Activated T-cell treated with anti-CD3 and anti-CD28 coated beads, Interleukin-2, amount 50 U/mL, for 72 hours (primary cell): ENCODE results near the gene TBCK. TPM values are rescaled to one million over a fixed set of nuclear protein-coding genes. Genes with fewer than 3 reads are reported as not detected.

Experiments
- ATAC-seq, 2 donors: fragments of 150-1000 bp; cut with Tn5 transposase; replicated peaks in 1 of 2; 2 replicates each; pipeline ENCODE4 v1.10.0; 2021; ENCODE audit warnings: moderate library complexity in 2 of 2, mild to moderate bottlenecking in 1 of 2
- DNase-seq, 2 donors: peaks; one replicate each; pipeline ENCODE4 v3.0.0; 2021 to 2022; ENCODE audit warnings: mixed read lengths in 1 of 2
- H3K27ac Mint-ChIP-seq: one replicate; pipeline ENCODE4 v1.8.0; 2022; ENCODE audit warnings: mild to moderate bottlenecking, moderate library complexity, mixed read lengths
- H3K27me3 Mint-ChIP-seq: one replicate; pipeline ENCODE4 v1.8.0; 2022; ENCODE audit warnings: low read depth, mixed read lengths
- H3K36me3 Mint-ChIP-seq, 2 donors: one replicate each; pipeline ENCODE4 v1.8.0; 2022; ENCODE audit warnings: mixed read lengths in 2 of 2, mild to moderate bottlenecking in 1 of 2; ENCODE audit not compliant: insufficient read depth in 2 of 2
- H3K4me1 Mint-ChIP-seq: one replicate; pipeline ENCODE4 v1.8.0; 2022; ENCODE audit warnings: low read depth, mixed read lengths
- H3K4me3 Mint-ChIP-seq, 2 donors: one replicate each; pipeline ENCODE4 v1.8.0; 2022; ENCODE audit warnings: mild to moderate bottlenecking in 2 of 2, mixed read lengths in 2 of 2, moderate library complexity in 2 of 2
- H3K9me3 Mint-ChIP-seq, 2 donors: one replicate each; pipeline ENCODE4 v1.8.0; 2022; ENCODE audit warnings: mixed read lengths in 2 of 2
- total RNA-seq, 2 donors: library from RNA; stranded (reverse); gene quantifications; one replicate each; pipeline ENCODE4 v1.2.3, GENCODE V29; 2022

The TBCK gene
- total RNA-seq = 10 to 100 TPM; 49.0 to 51.9 TPM

- no peaks in the 10 kb centered on the region for H3K27me3 Mint-ChIP-seq
- H3K4me3 Mint-ChIP-seq = no peak within 1 kb of the TSS
- peaks cover 34% of the 10 kb centered on the region for H3K4me1 Mint-ChIP-seq
- DNase-seq (peak; percentile 87 to 90), ATAC-seq (peak; percentile 87 to 89)
- H3K27ac Mint-ChIP-seq = peak within 1 kb of the TSS; percentile 87
- H3K36me3 Mint-ChIP-seq = peaks cover 4 to 12% of the 10 kb centered on the region in 2 donors
- no peaks in the 10 kb centered on the region for H3K9me3 Mint-ChIP-seq
Observed at GRCh38 chr4:106315968-106316772, at the start of gene TBCK, which contains the start of gene AIMP1. TSS of gene TBCK (minus strand) at chr4:106316209. CDS start at chr4:106308960, 7,249 bp downstream. TSS of gene AIMP1 (plus strand) at chr4:106316550. CDS start at chr4:106325010, 8,460 bp downstream.

GRCh38 chr4:106365613-106366012 lies 49.6 kb upstream of the TBCK start:
- ATAC-seq = peak in 1 of 2 donors; percentile 36
- no peaks in the 10 kb centered on the region for H3K4me1 Mint-ChIP-seq
- H3K27me3 Mint-ChIP-seq = peaks cover 8% of the 10 kb centered on the region
- H3K27ac Mint-ChIP-seq = no peak overlapping the region
- no peaks in the 10 kb centered on the region for H3K36me3 Mint-ChIP-seq
- no peaks in the 10 kb centered on the region for H3K9me3 Mint-ChIP-seq
- DNase-seq = no peak
- no peak overlapping the region for H3K4me3 Mint-ChIP-seq

GRCh38 chr4:106364282-106364681 lies 48.3 kb upstream of the TBCK start:
- ATAC-seq (no peak), DNase-seq (no peak)
- Mint-ChIP-seq H3K27ac (no peak overlapping the region), H3K36me3 (no peaks in the 10 kb centered on the region), H3K4me3 (no peak overlapping the region), H3K27me3 (no peaks in the 10 kb centered on the region), H3K9me3 (no peaks in the 10 kb centered on the region), H3K4me1 (no peaks in the 10 kb centered on the region)

GRCh38 chr4:106362086-106362825 lies 46.2 kb upstream of the TBCK start:
- ATAC-seq = no peak
- H3K27ac Mint-ChIP-seq = no peak overlapping the region
- H3K4me3 Mint-ChIP-seq = no peak overlapping the region
- DNase-seq = no peak
- no peaks in the 10 kb centered on the region for H3K4me1 Mint-ChIP-seq
- H3K9me3 Mint-ChIP-seq = no peaks in the 10 kb centered on the region
- no peaks in the 10 kb centered on the region for H3K27me3 Mint-ChIP-seq
- no peaks in the 10 kb centered on the region for H3K36me3 Mint-ChIP-seq

- Mint-ChIP-seq H3K27ac (no peak overlapping the region), H3K27me3 (no peaks in the 10 kb centered on the region), H3K36me3 (no peaks in the 10 kb centered on the region), H3K4me1 (no peaks in the 10 kb centered on the region), H3K4me3 (no peak overlapping the region), H3K9me3 (no peaks in the 10 kb centered on the region)
- DNase-seq = no peak
- no peak for ATAC-seq
Observed at GRCh38 chr4:106358899-106359298, 42.9 kb upstream of the TBCK start.

- no peaks in the 10 kb centered on the region for H3K4me1 Mint-ChIP-seq
- H3K27me3 Mint-ChIP-seq = no peaks in the 10 kb centered on the region
- H3K4me3 Mint-ChIP-seq = no peak overlapping the region
- ATAC-seq (no peak), DNase-seq (no peak)
- no peaks in the 10 kb centered on the region for H3K36me3 Mint-ChIP-seq
- H3K9me3 Mint-ChIP-seq = no peaks in the 10 kb centered on the region
- H3K27ac Mint-ChIP-seq = no peak overlapping the region
Observed at GRCh38 chr4:106355193-106355592, 39.2 kb upstream of the TBCK start.

GRCh38 chr4:106353786-106354185 lies 37.8 kb upstream of the TBCK start:
- ATAC-seq (no peak), DNase-seq (no peak)
- Mint-ChIP-seq H3K27ac (no peak overlapping the region), H3K4me1 (no peaks in the 10 kb centered on the region), H3K36me3 (no peaks in the 10 kb centered on the region), H3K4me3 (no peak overlapping the region), H3K27me3 (no peaks in the 10 kb centered on the region), H3K9me3 (no peaks in the 10 kb centered on the region)

GRCh38 chr4:106351016-106351415 lies 35.0 kb upstream of the TBCK start:
- ATAC-seq = no peak
- Mint-ChIP-seq H3K4me1 (no peaks in the 10 kb centered on the region), H3K36me3 (peaks cover 0 to 9% of the 10 kb centered on the region in 2 donors), H3K9me3 (no peaks in the 10 kb centered on the region), H3K27ac (no peak overlapping the region), H3K27me3 (no peaks in the 10 kb centered on the region), H3K4me3 (no peak overlapping the region)
- no peak for DNase-seq

GRCh38 chr4:106347167-106347566 lies 31.2 kb upstream of the TBCK start:
- peaks cover 2 to 19% of the 10 kb centered on the region in 2 donors for H3K36me3 Mint-ChIP-seq
- no peak overlapping the region for H3K27ac Mint-ChIP-seq
- H3K4me1 Mint-ChIP-seq = peaks cover 11% of the 10 kb centered on the region
- no peak overlapping the region for H3K4me3 Mint-ChIP-seq
- H3K9me3 Mint-ChIP-seq = no peaks in the 10 kb centered on the region
- no peak for DNase-seq
- H3K27me3 Mint-ChIP-seq = no peaks in the 10 kb centered on the region
- ATAC-seq = no peak

GRCh38 chr4:106344647-106344970 lies 28.6 kb upstream of the TBCK start:
- ATAC-seq (no peak), DNase-seq (no peak)
- H3K4me1 Mint-ChIP-seq = peaks cover 34% of the 10 kb centered on the region
- H3K9me3 Mint-ChIP-seq = peaks cover 0 to 2% of the 10 kb centered on the region in 2 donors
- peak overlapping the region; percentile 72 for H3K27ac Mint-ChIP-seq
- peaks cover 13 to 33% of the 10 kb centered on the region in 2 donors for H3K36me3 Mint-ChIP-seq
- H3K27me3 Mint-ChIP-seq = no peaks in the 10 kb centered on the region
- no peak overlapping the region for H3K4me3 Mint-ChIP-seq

GRCh38 chr4:106343865-106344646 lies 28.0 kb upstream of the TBCK start:
- peak overlapping the region; percentile 72 for H3K27ac Mint-ChIP-seq
- no peak overlapping the region for H3K4me3 Mint-ChIP-seq
- peaks cover 0 to 2% of the 10 kb centered on the region in 2 donors for H3K9me3 Mint-ChIP-seq
- peaks cover 40% of the 10 kb centered on the region for H3K4me1 Mint-ChIP-seq
- H3K36me3 Mint-ChIP-seq = peaks cover 17 to 38% of the 10 kb centered on the region in 2 donors
- no peak for DNase-seq
- no peaks in the 10 kb centered on the region for H3K27me3 Mint-ChIP-seq
- ATAC-seq = no peak

GRCh38 chr4:106340774-106341173 lies 24.8 kb upstream of the TBCK start:
- peak in 1 of 2 donors; percentile 51 for ATAC-seq
- DNase-seq = no peak
- H3K36me3 Mint-ChIP-seq = peaks cover 32 to 54% of the 10 kb centered on the region in 2 donors
- no peak overlapping the region for H3K4me3 Mint-ChIP-seq
- peaks cover 5 to 11% of the 10 kb centered on the region in 2 donors for H3K9me3 Mint-ChIP-seq
- H3K4me1 Mint-ChIP-seq = peaks cover 54% of the 10 kb centered on the region
- peak overlapping the region; percentile 43 for H3K27ac Mint-ChIP-seq
- H3K27me3 Mint-ChIP-seq = no peaks in the 10 kb centered on the region

GRCh38 chr4:106339431-106339830 lies 23.4 kb upstream of the TBCK start:
- DNase-seq = no peak
- peaks cover 54% of the 10 kb centered on the region for H3K4me1 Mint-ChIP-seq
- peaks cover 32 to 60% of the 10 kb centered on the region in 2 donors for H3K36me3 Mint-ChIP-seq
- ATAC-seq = no peak
- no peak overlapping the region for H3K4me3 Mint-ChIP-seq
- H3K27ac Mint-ChIP-seq = no peak overlapping the region
- H3K27me3 Mint-ChIP-seq = no peaks in the 10 kb centered on the region
- H3K9me3 Mint-ChIP-seq = peaks cover 5 to 11% of the 10 kb centered on the region in 2 donors
